GM12875 (cell line): ENCODE data around the gene CCDC51.

Source experiments
- H3K4me3 ChIP-seq: one replicate; pipeline ENCODE4 v1.5.1; 2011; ENCODE audit warnings: low read depth, low read length, control low read depth
- TF ChIP-seq, protein P1 (sequence below): IDR thresholded peaks from 2 replicates; pipeline ENCODE4 v1.5.1; 2011; ENCODE audit warnings: low read depth, mild to moderate bottlenecking, control low read depth, inconsistent platforms, low read length, moderate library complexity, borderline replicate concordance; ENCODE audit not compliant: insufficient read depth

Gene CCDC51

DNA sequence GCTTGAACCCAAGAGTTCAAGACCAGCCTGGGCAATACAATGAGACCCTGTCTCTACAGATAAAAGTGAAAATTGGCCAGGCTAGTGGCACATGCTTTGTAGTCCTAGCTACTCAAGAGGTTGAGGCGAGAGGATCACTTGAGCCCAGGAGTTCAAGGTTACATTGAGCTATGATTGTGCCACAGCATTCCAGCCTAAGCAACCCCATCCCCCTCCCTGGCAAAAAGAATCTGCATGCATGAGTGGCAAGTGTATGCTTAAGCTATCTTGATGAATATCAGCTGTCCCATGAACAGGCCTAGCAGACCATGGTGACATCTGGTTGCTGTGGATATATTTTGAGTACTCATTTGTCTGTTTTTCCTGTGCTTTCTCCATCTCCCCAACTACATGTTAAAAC lies 11.4 kb upstream of the CCDC51 start:
- no peak overlapping the region for H3K4me3 ChIP-seq
- TF ChIP-seq, protein P1, sequence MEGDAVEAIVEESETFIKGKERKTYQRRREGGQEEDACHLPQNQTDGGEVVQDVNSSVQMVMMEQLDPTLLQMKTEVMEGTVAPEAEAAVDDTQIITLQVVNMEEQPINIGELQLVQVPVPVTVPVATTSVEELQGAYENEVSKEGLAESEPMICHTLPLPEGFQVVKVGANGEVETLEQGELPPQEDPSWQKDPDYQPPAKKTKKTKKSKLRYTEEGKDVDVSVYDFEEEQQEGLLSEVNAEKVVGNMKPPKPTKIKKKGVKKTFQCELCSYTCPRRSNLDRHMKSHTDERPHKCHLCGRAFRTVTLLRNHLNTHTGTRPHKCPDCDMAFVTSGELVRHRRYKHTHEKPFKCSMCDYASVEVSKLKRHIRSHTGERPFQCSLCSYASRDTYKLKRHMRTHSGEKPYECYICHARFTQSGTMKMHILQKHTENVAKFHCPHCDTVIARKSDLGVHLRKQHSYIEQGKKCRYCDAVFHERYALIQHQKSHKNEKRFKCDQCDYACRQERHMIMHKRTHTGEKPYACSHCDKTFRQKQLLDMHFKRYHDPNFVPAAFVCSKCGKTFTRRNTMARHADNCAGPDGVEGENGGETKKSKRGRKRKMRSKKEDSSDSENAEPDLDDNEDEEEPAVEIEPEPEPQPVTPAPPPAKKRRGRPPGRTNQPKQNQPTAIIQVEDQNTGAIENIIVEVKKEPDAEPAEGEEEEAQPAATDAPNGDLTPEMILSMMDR = no peak

DNA sequence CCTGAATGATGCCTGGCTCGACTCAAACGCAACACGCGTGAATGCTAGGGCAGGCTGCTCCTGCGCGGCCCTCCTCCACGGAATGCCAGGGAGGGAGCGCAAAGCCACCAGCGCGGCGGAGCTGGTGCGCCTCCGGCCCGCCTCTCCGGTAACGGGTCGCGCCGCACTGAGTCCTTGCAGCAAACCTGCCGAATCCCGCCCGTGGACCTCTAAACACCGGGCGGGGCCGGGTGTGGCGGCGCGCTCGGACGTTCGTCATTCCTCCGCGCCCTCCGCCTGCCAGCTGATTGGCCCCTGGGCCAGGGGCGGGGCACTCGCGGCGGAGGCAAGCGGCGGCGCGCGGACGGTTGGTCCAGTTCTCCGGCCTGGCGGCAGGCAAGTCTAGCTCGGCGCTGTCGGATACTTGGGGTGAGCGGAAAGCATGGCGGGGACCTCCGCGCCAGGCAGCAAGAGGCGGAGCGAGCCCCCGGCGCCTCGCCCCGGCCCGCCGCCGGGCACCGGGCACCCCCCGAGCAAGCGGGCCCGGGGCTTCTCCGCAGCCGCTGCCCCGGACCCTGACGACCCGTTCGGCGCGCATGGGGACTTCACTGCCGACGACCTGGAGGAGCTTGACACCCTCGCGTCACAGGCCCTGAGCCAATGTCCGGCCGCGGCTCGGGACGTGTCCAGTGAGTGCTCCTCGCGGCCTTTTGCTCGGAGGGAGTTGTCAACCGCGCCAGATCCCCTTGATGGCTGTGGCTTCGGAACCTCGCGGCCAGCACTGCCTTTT lies 6.7 kb upstream of the CCDC51 start, which contains the start of gene ATRIP:
Gene ATRIP (plus strand): TSS at position 313 of the 769 bp plus-strand sequence. CDS start 109 bp downstream, at position 422.
- TF ChIP-seq, protein P1 = no peak
- H3K4me3 ChIP-seq = peak within 1 kb of the TSS; percentile 91

DNA sequence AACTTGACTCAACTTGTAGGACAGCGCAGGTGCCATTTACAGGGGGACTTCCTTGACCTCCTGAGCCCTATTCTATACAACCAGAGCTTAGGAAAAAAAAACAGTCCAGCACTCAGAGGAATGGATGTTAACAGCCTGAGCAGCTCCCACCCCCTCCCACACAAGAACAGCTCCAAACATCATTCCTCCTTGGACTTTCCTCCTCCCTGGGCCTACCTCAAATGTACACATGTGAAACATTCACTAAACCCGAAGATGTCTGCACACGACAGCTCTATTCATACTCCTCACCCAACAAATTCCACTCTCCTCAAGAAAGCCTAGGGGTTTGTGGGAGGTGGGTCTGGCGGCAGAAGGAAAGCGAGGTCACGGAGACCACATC lies 6.1 kb upstream of the CCDC51 start:
- TF ChIP-seq, protein P1 = no peak
- peak overlapping the region; percentile 91 for H3K4me3 ChIP-seq

DNA sequence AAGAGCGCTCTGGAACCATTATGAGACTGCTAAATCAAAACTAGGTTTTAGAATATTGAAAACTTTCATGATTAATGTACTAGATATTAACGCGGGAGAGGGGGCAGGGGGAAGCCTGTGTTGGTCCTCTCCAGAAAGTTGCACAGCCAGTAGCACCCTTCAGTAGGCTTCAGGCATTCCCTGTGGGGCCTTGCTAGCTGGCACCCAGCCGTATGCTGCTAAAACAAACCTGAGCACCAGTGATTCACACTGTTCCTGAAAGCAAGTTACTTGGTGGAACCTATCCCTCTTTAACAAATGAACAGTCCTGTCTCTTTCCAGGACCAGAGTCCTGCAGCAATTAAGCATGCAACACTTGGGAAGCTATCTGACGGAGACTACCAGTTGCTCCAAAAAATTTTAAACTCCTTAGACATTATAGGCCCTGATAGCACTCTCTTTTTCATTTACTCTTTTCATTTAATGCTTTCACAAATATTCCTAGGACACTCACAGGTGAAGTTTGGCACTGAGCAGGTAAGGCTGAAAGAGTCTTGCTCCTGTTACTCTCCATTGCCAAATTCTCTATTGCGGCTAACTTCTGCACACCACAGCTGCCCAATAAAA lies 5.5 kb upstream of the CCDC51 start:
- H3K4me3 ChIP-seq = peak overlapping the region; percentile 91
- TF ChIP-seq, protein P1 = no peak

DNA sequence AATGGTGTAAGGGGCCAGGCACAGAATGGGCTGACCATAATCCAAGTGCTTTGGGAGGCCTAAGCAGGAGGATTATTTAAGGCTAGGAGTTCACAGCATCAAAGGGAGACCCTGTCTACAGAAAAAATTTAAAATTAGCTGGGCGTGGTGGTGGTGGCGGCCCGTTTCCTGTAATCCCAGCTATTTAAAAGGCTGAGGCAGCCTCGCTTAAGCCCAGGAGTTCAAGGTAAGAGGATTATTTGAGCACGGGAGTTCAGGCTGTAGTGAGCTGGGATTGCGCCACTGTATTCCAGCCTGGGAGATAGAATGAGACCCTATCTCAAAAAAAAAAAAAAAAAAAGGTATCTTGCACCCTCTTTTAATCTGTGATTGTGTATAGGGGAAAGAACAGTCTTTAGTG lies 2.0 kb upstream of the CCDC51 start:
- no peak overlapping the region for H3K4me3 ChIP-seq
- TF ChIP-seq, protein P1 = no peak

DNA sequence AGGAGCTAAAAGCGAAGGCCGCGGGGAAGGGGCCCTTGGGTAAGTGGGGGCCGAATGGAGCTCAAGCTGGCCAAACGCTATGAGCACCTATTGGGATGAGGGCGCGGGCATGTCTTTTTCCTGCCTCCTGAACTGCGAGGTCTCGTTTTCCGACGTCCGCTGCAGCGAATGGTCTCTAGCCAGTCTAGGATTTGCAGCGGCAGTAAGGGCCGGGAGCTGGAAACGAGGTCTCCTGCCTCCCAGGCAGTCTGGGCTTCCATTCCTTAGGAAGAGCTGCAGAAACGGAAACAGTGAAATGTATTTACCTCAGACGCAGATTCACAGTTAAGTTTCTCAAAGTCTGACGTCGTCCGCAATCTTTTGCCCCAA lies 655 bp upstream of the CCDC51 start:
- TF ChIP-seq, protein P1 = no peak
- H3K4me3 ChIP-seq = peak overlapping the region; percentile 74

DNA sequence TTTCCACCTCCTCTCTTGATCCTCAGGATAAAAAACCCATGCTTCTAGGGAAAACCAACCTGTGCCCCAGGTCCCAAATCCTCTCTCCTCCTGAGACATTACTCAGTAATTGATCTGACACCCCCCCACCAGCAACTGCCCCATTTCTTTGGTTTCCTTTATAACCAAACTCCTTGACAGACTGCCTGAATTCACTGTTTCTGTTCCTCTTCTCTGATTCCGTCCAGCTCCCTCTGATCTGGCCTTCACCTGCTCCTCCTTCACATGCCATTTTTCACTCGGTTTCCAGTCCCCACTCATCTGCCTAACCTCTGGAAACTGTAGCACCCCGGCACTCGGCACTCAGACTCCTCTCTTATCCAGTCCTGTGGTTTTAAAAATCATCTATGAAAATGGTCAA lies 2.1 kb downstream of the CCDC51 start:
- TF ChIP-seq, protein P1 = no peak
- no peak overlapping the region for H3K4me3 ChIP-seq
